Ovary (tissue), 9 donors: ENCODE measurements around the gene NOS1. TPM values are rescaled to one million over a fixed set of nuclear protein-coding genes. Genes with fewer than 3 reads are reported as not detected.

ENCODE experiments used
- DNase-seq, 5 donors: peaks; one replicate each; pipeline ENCODE4 v3.0.0-alpha.2; 2019 to 2020
- H3K27ac ChIP-seq, 2 donors: fragments of 200-600 bp; one replicate each; pipeline versions ENCODE4 v1.5.1 to v1.8.0; 2019 to 2022
- H3K27me3 ChIP-seq: fragments of 200-600 bp; one replicate; pipeline ENCODE4 v1.8.0; 2022
- H3K36me3 ChIP-seq: fragments of 200-600 bp; sonication (generic); one replicate; pipeline ENCODE4 v1.5.1; 2019
- H3K4me1 ChIP-seq: one replicate; pipeline ENCODE4 v1.8.1; 2013; ENCODE audit warnings: mild to moderate bottlenecking, moderate library complexity; ENCODE audit not compliant: insufficient read depth
- H3K4me3 ChIP-seq: fragments of 200-600 bp; sonication (generic); one replicate; pipeline ENCODE4 v1.5.1; 2017
- H3K9me3 ChIP-seq, 2 donors: fragments of 200-600 bp in 1 of 2; sonication (generic) in 1 of 2; one replicate each; pipeline versions ENCODE4 v1.5.1 to v1.8.1; 2013 to 2019; ENCODE audit warnings: mild to moderate bottlenecking in 1 of 2, moderate library complexity in 1 of 2
- EP300 ChIP-seq: sonication (generic); formaldehyde crosslinking; IDR thresholded peaks from one replicate; pipeline ENCODE4 v1.6.1; 2017; ENCODE audit warnings: antibody characterized with exemption
- POLR2A ChIP-seq: fragments of 450-650 bp; IDR thresholded peaks from one replicate; pipeline ENCODE4 v1.6.1; 2017; ENCODE audit warnings: antibody characterized with exemption, mild to moderate bottlenecking, moderate library complexity
- WGBS, 3 donors: extraction: QIAGEN DNeasy Blood & Tissue Kit in 1 of 3; methylation state at CpG; one replicate each; pipeline versions ENCODE4 v1.1.5 to v1.1.7; 2013 to 2017; 5-methylcytosine and 5-hydroxymethylcytosine counted together
- intact Hi-C, 4 donors: fragments of 100-400 bp; cut with DNase I; formaldehyde crosslinking; loops; one replicate each; pipeline versions ENCODE4 v1.11.0 to v1.15.1; 2022 to 2023
- polyA plus RNA-seq, 2 donors: library from polyadenylated mRNA; stranded (reverse); fragments of 200-250 nt in 1 of 2; fragments of 350-450 nt in 1 of 2; fragmentation: Illumina TruSeq in 1 of 2; extraction: RNeasy Lipid Tissue Mini Kit (QIAGEN cat#74804) in 1 of 2; gene quantifications; one replicate each; pipeline ENCODE4 v1.2.3, GENCODE V29; 2013 to 2014
- total RNA-seq, 7 donors: library from RNA; depleted of rRNA in 2 of 7; stranded (reverse); fragments of >200 nt in 2 of 7; fragmentation: NEBNext Ultra II Directional in 3 of 7; extraction: Animal tissue kit (Norgen Biotek cat#: 25700) in 3 of 7; gene quantifications; one replicate each; pipeline versions ENCODE4 v1.1.0 to v1.2.4, GENCODE V29; 2016 to 2023
- TF ChIP-seq, protein P1 (sequence below), 3 donors: fragments of 450-650 bp in 2 of 3; fragments of 200-600 bp in 1 of 3; IDR thresholded peaks; one replicate each; pipeline versions ENCODE4 v1.5.1 to v1.8.0; 2016 to 2022; ENCODE audit warnings: antibody characterized with exemption in 3 of 3, mild to moderate bottlenecking in 1 of 3
- donor health status: DM: no; HTN: no; CAD: no; lungs with moderate emphysema.
- donor health status: DM: no; HTN: no; CAD: no.
- donor health status: Bipolar disorder and iron deficiency.
- donor health status: DM: yes; HTN: yes; CAD: no.
- donor health status: DM: no; HTN: no; CAD: no.
- donor health status: DM: yes; HTN: yes; CAD: no.

NOS1 gene
- total and polyA plus RNA-seq, 9 donors, result 0.05 to 0.48 (median 0.22) TPM

- Histone ChIP-seq H3K27me3 (no peaks in the 10 kb centered on the region), H3K36me3 (no peaks in the 10 kb centered on the region), H3K27ac (no peak overlapping the region), H3K4me3 (no peak overlapping the region), H3K4me1 (no peaks in the 10 kb centered on the region), H3K9me3 (no peaks in the 10 kb centered on the region)
- 77 to 87% (median 80%) methylated on average over 4 of the region's 4 CpGs for WGBS, 3 donors
- DNase-seq, result no peak
- intact Hi-C loops, result no loop called here
- TF ChIP-seq, protein P1, sequence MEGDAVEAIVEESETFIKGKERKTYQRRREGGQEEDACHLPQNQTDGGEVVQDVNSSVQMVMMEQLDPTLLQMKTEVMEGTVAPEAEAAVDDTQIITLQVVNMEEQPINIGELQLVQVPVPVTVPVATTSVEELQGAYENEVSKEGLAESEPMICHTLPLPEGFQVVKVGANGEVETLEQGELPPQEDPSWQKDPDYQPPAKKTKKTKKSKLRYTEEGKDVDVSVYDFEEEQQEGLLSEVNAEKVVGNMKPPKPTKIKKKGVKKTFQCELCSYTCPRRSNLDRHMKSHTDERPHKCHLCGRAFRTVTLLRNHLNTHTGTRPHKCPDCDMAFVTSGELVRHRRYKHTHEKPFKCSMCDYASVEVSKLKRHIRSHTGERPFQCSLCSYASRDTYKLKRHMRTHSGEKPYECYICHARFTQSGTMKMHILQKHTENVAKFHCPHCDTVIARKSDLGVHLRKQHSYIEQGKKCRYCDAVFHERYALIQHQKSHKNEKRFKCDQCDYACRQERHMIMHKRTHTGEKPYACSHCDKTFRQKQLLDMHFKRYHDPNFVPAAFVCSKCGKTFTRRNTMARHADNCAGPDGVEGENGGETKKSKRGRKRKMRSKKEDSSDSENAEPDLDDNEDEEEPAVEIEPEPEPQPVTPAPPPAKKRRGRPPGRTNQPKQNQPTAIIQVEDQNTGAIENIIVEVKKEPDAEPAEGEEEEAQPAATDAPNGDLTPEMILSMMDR (IDR thresholded peaks at IDR 0.05), result no peak
- TF ChIP-seq EP300 (no peak), POLR2A (no peak)
Measured at GRCh38 chr12:117342247-117342646, 19.2 kb downstream of the NOS1 start.

GRCh38 chr12:117339104-117339503 is 22.3 kb downstream of the NOS1 start:
- DNase-seq, result no peak
- Histone ChIP-seq H3K27ac (no peak overlapping the region), H3K4me1 (no peaks in the 10 kb centered on the region), H3K4me3 (no peak overlapping the region), H3K27me3 (no peaks in the 10 kb centered on the region), H3K36me3 (no peaks in the 10 kb centered on the region), H3K9me3 (no peaks in the 10 kb centered on the region)
- WGBS, 3 donors, result 34 to 57% (median 43%) methylated on average over 4 of the region's 4 CpGs
- TF ChIP-seq POLR2A (no peak), EP300 (no peak)
- TF ChIP-seq, protein P1 (IDR thresholded peaks at IDR 0.05), result no peak
- intact Hi-C loops, result no loop called here

GRCh38 chr12:117334855-117335587 is 26.4 kb downstream of the NOS1 start:
- Histone ChIP-seq H3K27ac (no peak overlapping the region), H3K36me3 (no peaks in the 10 kb centered on the region), H3K9me3 (no peaks in the 10 kb centered on the region), H3K4me1 (no peaks in the 10 kb centered on the region), H3K27me3 (no peaks in the 10 kb centered on the region), H3K4me3 (no peak overlapping the region)
- intact Hi-C loops, result no loop called here
- DNase-seq, result no peak
- WGBS, 3 donors, result 5 to 10% (median 7%) methylated on average over 21 of the region's 21 CpGs
- TF ChIP-seq POLR2A (no peak), EP300 (no peak)
- TF ChIP-seq, protein P1 (IDR thresholded peaks at IDR 0.05), result no peak

DNA sequence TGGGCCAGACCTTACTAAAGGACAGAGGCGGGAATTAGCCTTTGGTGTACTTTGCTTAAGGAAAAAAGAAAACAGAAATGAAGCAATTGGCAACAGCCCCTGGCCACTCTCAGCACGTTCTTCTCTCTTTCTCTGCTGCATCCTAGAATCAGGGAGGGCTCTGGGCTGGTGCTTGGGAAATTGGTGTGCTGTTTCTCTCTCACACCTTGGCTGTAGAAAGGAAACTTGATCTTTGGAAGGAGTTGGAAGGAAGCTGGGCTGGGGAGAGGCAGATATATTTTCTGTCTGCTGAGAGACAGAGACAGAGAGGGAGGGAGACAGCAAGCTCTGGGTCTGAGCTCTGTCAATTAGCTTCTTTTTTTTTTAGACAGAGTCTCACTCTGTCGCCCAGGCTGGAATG is 27.4 kb downstream of the NOS1 start:
- TF ChIP-seq POLR2A (no peak), EP300 (no peak)
- TF ChIP-seq, protein P1 (IDR thresholded peaks at IDR 0.05), result no peak
- no peak for DNase-seq
- intact Hi-C loops, result no loop called here
- Histone ChIP-seq H3K27ac (no peak overlapping the region), H3K4me3 (no peak overlapping the region), H3K4me1 (no peaks in the 10 kb centered on the region), H3K36me3 (no peaks in the 10 kb centered on the region), H3K27me3 (no peaks in the 10 kb centered on the region), H3K9me3 (no peaks in the 10 kb centered on the region)
- WGBS, 3 donors, result 6 to 13% (median 8%) methylated on average over 3 of the region's 3 CpGs
